NCI-H2107 treated with DMSO at 0.1 percent for 48 hours (cell line): ENCODE data around the gene NEMF.
"Not testable (repeated sequence)": the region's sequence is repeated elsewhere in the genome, so short reads cannot be mapped to it uniquely, and the experiment has no call there.

ENCODE experiments used
- DNase-seq: peaks from one replicate; lab custom pipeline; 2025; ENCODE audit not compliant: unreplicated experiment; lab: John Stamatoyannopoulos, UW

NEMF gene

GRCh38 chr14:49754570-49755097 lies 98.0 kb downstream of the NEMF start:
- DNase-seq, result no peak

GRCh38 chr14:49746476-49746875 lies 106.1 kb downstream of the NEMF start:
- DNase-seq, result not testable (repeated sequence)

- DNase-seq, result no peak
These were observed 107.4 kb downstream of the NEMF start for GRCh38 chr14:49745191-49745590.

- not testable (repeated sequence) for DNase-seq
These were observed 116.9 kb downstream of the NEMF start for GRCh38 chr14:49735669-49736068.

GRCh38 chr14:49733836-49734235 lies 118.8 kb downstream of the NEMF start:
- DNase-seq, result no peak

GRCh38 chr14:49732896-49733295 lies 119.7 kb downstream of the NEMF start:
- no peak for DNase-seq
